Activated T-helper 1 cell treated with Interleukin-2 at 50 U/mL for 16 hours (primary cell): Measurements from ENCODE around the gene RSF1.

ENCODE experiments used
- DNase-seq: peaks from one replicate; pipeline ENCODE4 v3.0.0-alpha.2; 2020; ENCODE audit warnings: low read depth

RSF1 gene

DNA sequence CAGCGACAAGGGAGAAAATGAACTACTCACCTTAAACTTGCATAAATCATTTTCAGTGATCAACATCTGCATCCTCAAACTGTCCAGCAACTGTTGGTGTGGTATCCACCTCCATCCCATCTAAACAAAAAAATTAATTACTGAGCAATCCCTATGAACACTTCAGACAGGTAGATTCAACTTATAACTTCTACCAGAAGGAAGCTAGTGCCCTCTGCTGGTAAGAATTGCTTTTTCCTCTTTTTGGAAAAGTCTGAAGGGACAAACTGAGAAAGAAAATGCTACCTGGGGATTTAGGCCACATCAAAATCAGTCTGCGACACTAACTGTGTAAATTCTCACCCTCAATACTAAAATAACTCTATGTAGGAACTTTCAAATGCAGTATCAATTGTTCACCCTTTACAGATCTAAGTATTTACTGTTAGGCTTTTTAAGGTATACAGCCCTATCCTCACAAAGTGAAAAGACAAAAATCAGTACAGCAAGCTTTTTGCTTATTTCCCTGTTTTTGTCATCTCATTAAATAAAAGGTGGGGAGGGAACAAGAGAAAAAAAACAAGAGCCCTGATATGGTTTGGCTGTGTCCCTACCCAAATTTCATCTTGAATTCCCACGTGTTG, 200.8 kb downstream of the RSF1 start:
- no peak for DNase-seq

DNA sequence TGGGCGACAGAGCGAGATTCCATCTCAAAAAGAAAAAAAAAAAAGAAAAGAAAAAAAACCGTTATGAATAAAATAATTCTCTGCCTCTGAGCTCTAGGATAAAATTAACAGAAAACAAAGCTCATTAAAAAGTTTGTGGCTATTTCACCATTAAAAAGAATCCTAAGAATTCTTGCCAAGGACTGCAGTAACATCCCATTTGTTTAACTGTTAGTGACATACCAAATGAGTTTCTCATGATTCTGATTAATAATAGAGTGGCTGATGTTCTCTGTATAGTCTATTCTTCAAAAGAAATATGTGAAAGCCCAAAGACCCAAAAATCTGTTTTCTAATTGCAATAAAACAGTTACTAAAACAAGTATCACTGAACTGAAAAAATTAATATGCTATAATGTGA, 202.6 kb downstream of the RSF1 start:
- DNase-seq = no peak

DNA sequence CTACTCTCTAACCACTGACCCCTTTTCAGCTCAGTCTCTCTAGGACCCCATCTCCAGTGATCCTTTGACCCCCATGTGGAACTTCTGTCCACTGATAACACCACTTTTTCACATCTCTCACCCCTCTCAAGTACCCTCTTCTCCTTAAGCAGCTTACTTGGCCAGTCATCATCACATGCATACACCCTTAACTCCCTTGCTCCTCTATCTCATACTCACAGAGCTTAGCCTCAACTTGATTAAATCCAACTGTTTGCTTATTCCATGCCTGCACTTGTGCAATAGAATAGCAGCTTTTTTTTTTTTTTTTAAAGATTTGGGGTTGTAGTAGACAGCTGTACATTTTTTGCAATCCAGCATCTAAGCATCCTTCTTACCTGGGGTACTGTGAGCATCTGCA, 208.6 kb downstream of the RSF1 start:
- DNase-seq = no peak
